Diencephalon (tissue), 1 donor: ENCODE results near the gene TOX2. TPM values are rescaled to one million over a fixed set of nuclear protein-coding genes. Genes with fewer than 3 reads are reported as not detected.

Experiments used
- small RNA-seq: library from RNA; depleted of rRNA; stranded (forward); fragments of <200 nt; gene quantifications from one replicate; pipeline ENCODE3, GENCODE V24; 2014
- total RNA-seq: library from RNA; depleted of rRNA; stranded (reverse); fragments of >200 nt; gene quantifications from one replicate; pipeline ENCODE4 v1.2.3, GENCODE V29; 2014

TOX2 gene, protein sequence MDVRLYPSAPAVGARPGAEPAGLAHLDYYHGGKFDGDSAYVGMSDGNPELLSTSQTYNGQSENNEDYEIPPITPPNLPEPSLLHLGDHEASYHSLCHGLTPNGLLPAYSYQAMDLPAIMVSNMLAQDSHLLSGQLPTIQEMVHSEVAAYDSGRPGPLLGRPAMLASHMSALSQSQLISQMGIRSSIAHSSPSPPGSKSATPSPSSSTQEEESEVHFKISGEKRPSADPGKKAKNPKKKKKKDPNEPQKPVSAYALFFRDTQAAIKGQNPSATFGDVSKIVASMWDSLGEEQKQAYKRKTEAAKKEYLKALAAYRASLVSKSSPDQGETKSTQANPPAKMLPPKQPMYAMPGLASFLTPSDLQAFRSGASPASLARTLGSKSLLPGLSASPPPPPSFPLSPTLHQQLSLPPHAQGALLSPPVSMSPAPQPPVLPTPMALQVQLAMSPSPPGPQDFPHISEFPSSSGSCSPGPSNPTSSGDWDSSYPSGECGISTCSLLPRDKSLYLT
- total RNA-seq, result 5.1 TPM

GRCh38 chr20:43914311-43915210, at the start of gene TOX2:
TOX2 (plus strand) TSS chr20:43914852; CDS start chr20:43914892, 40 bp downstream.

Small RNA genes within 50 kb of the gene (small RNA-seq; reads per million reads assigned to genes)
- not detected for gene RN7SL443P

Other genes starting within 250 kb of the TOX2 start
- 1.6 TPM for gene MYBL2, start 247.7 kb upstream of the TOX2 start, total RNA-seq
- not detected for gene GTSF1L, start 187.8 kb upstream of the TOX2 start, total RNA-seq